ENCODE measurements around the gene ROR2. TPM values are rescaled to one million over a fixed set of nuclear protein-coding genes. Genes with fewer than 3 reads are reported as not detected.

The ROR2 gene
- total and polyA plus RNA-seq, 8 donors = 3.0 to 21.4 (median 9.8) TPM

- intact Hi-C loops (cut with DNase I; ENCODE audit: low total_unique reads) = no loop called here
- Histone ChIP-seq H3K4me1 (peaks cover 0 to 8% (median 3%) of the 10 kb centered on the region in 4 donors), H3K27ac (no peak overlapping the region), H3K4me3 (no peak overlapping the region), H3K27me3 (no peaks in the 10 kb centered on the region), H3K36me3 (peaks cover 20 to 73% (median 62%) of the 10 kb centered on the region in 4 donors), H3K9me3 (no peaks in the 10 kb centered on the region)
- no peak for TF ChIP-seq POLR2AphosphoS5 (IDR thresholded peaks at IDR 0.05)
- no peak for TF ChIP-seq EP300 (IDR thresholded peaks at IDR 0.05)
- TF ChIP-seq POLR2A (IDR thresholded peaks at IDR 0.05) = no peak
- no peak for TF ChIP-seq CTCF (IDR thresholded peaks at IDR 0.05)
- 88 to 93% (median 91%) methylated on average over 19 of the region's 19 CpGs for WGBS, 5 donors
- DNase-seq = no peak
Observed at GRCh38 chr9:91726406-91727100, 223.5 kb downstream of the ROR2 start.

GRCh38 chr9:91725651-91726050 is 224.4 kb downstream of the ROR2 start:
- WGBS, 5 donors = 88 to 94% (median 92%) methylated on average over 6 to 7 of the region's 7 CpGs
- H3K9me3 ChIP-seq = no peaks in the 10 kb centered on the region
- H3K27ac ChIP-seq = no peak overlapping the region
- intact Hi-C loops (cut with DNase I; ENCODE audit: low total_unique reads) = no loop called here
- no peaks in the 10 kb centered on the region for H3K27me3 ChIP-seq
- H3K4me3 ChIP-seq = no peak overlapping the region
- peaks cover 16 to 64% (median 53%) of the 10 kb centered on the region in 4 donors for H3K36me3 ChIP-seq
- TF ChIP-seq POLR2A (IDR thresholded peaks at IDR 0.05) (no peak), EP300 (IDR thresholded peaks at IDR 0.05) (no peak), CTCF (IDR thresholded peaks at IDR 0.05) (no peak), POLR2AphosphoS5 (IDR thresholded peaks at IDR 0.05) (no peak)
- no peak for DNase-seq
- H3K4me1 ChIP-seq = peaks cover 0 to 8% (median 3%) of the 10 kb centered on the region in 4 donors

- H3K9me3 ChIP-seq = no peaks in the 10 kb centered on the region
- H3K4me3 ChIP-seq = no peak overlapping the region
- WGBS, 5 donors = 92 to 96% (median 94%) methylated on average over 35 to 43 of the region's 43 CpGs
- no peaks in the 10 kb centered on the region for H3K27me3 ChIP-seq
- no peak for TF ChIP-seq POLR2A (IDR thresholded peaks at IDR 0.05)
- no peak overlapping the region for H3K27ac ChIP-seq
- DNase-seq = no peak
- intact Hi-C loops (cut with DNase I; ENCODE audit: low total_unique reads) = no loop called here
- peaks cover 0 to 8% (median 3%) of the 10 kb centered on the region in 4 donors for H3K4me1 ChIP-seq
- peaks cover 16 to 56% (median 46%) of the 10 kb centered on the region in 4 donors for H3K36me3 ChIP-seq
Observed at GRCh38 chr9:91724609-91725505, 225.2 kb downstream of the ROR2 start.

- H3K9me3 ChIP-seq = no peaks in the 10 kb centered on the region
- TF ChIP-seq POLR2AphosphoS5 (IDR thresholded peaks at IDR 0.05) = no peak
- DNase-seq = no peak
- H3K27me3 ChIP-seq = no peaks in the 10 kb centered on the region
- WGBS, 5 donors = 91 to 95% (median 92%) methylated on average over 11 to 21 of the region's 21 CpGs
- H3K4me1 ChIP-seq = peaks cover 0 to 8% (median 0%) of the 10 kb centered on the region in 4 donors
- H3K27ac ChIP-seq = no peak overlapping the region
- peaks cover 16 to 49% (median 43%) of the 10 kb centered on the region in 4 donors for H3K36me3 ChIP-seq
- intact Hi-C loops (cut with DNase I; ENCODE audit: low total_unique reads) = no loop called here
- H3K4me3 ChIP-seq = no peak overlapping the region
Observed at GRCh38 chr9:91724068-91724440, 226.0 kb downstream of the ROR2 start.

- Histone ChIP-seq H3K4me3 (no peak overlapping the region), H3K36me3 (peaks cover 16 to 49% (median 43%) of the 10 kb centered on the region in 4 donors), H3K4me1 (peaks cover 0 to 8% (median 0%) of the 10 kb centered on the region in 4 donors), H3K9me3 (no peaks in the 10 kb centered on the region), H3K27me3 (no peaks in the 10 kb centered on the region), H3K27ac (no peak overlapping the region)
- TF ChIP-seq POLR2A (IDR thresholded peaks at IDR 0.05) = no peak
- no peak for TF ChIP-seq CTCF (IDR thresholded peaks at IDR 0.05)
- TF ChIP-seq EP300 (IDR thresholded peaks at IDR 0.05) = no peak
- no peak for TF ChIP-seq POLR2AphosphoS5 (IDR thresholded peaks at IDR 0.05)
- no peak for DNase-seq
- intact Hi-C loops (cut with DNase I; ENCODE audit: low total_unique reads) = no loop called here
- 85 to 92% (median 87%) methylated on average over 11 to 23 of the region's 23 CpGs for WGBS, 5 donors
Observed at GRCh38 chr9:91723420-91724067, 226.5 kb downstream of the ROR2 start.
